IMR-90 (cell line): ENCODE data around the gene CYTH4. TPM values are rescaled to one million over a fixed set of nuclear protein-coding genes. Genes with fewer than 3 reads are reported as not detected.

ENCODE experiments used
- ATAC-seq: fragments of 200-7000 bp; cut with Tn5 transposase; 2 replicates; pipeline ENCODE4 v1.9.1; 2020; ENCODE audit warnings: low read depth, mild to moderate bottlenecking, moderate library complexity
- BruUV-seq: library from RNA; stranded (reverse); fragments of 400-500 nt; replicated peaks from 2 replicates; lab custom pipeline; 2021; lab: Mats Ljungman, UMichigan
- CTCF ChIA-PET: fragments of 300-600 bp; formaldehyde crosslinking; extraction: SDS; loops from one replicate; lab custom pipeline; 2021; ENCODE audit warnings: antibody characterized with exemption; lab: Yijun Ruan, JAX
- POLR2A ChIA-PET: fragments of 300-600 bp; sonication (Branson Sonifier 250); formaldehyde crosslinking; loops from one replicate; lab custom pipeline; 2022; ENCODE audit warnings: antibody characterized with exemption; ENCODE audit not compliant: unreplicated experiment; lab: Charles Lee
- DNase-seq: peaks from one replicate; pipeline ENCODE4 v3.0.0; 2013
- H2AFZ ChIP-seq: replicated peaks from 2 replicates; pipeline ENCODE3; 2013; ENCODE audit warnings: low read length, mild to moderate bottlenecking; ENCODE audit not compliant: poor library complexity
- H2AK5ac ChIP-seq: 2 replicates; pipeline ENCODE4 v1.6.1; 2013; ENCODE audit warnings: low read depth, low read length, inconsistent platforms
- H2AK9ac ChIP-seq: replicated peaks from 2 replicates; pipeline ENCODE3; 2013; ENCODE audit warnings: mild to moderate bottlenecking, low read depth, low read length, moderate library complexity; ENCODE audit not compliant: poor library complexity
- H2BK120ac ChIP-seq: 2 replicates; pipeline ENCODE4 v1.6.1; 2013; ENCODE audit warnings: low read depth, low read length, inconsistent platforms
- H2BK15ac ChIP-seq: 3 replicates; pipeline ENCODE4 v1.6.1; 2013; ENCODE audit warnings: low read depth, low read length, inconsistent platforms
- H2BK20ac ChIP-seq: 2 replicates; pipeline ENCODE4 v1.6.1; 2013; ENCODE audit warnings: low read depth, mild to moderate bottlenecking, inconsistent platforms, low read length, moderate library complexity
- H2BK5ac ChIP-seq: 2 replicates; pipeline ENCODE4 v1.6.1; 2013; ENCODE audit warnings: mild to moderate bottlenecking, low read depth, low read length, inconsistent platforms; ENCODE audit not compliant: poor library complexity, severe bottlenecking
- H3K14ac ChIP-seq: replicated peaks from 2 replicates; pipeline ENCODE4 v1.6.1; 2013; ENCODE audit warnings: low read depth, low read length, inconsistent platforms
- H3K18ac ChIP-seq: 2 replicates; pipeline ENCODE4 v1.6.1; 2013; ENCODE audit warnings: low read depth, low read length, control low read depth
- H3K23ac ChIP-seq: 2 replicates; pipeline ENCODE4 v1.6.1; 2013; ENCODE audit warnings: low read depth, low read length, inconsistent platforms
- H3K27ac ChIP-seq: 2 replicates; pipeline ENCODE4 v1.5.1; 2013; ENCODE audit warnings: mild to moderate bottlenecking, control low read depth, low read length; ENCODE audit not compliant: insufficient read depth
- H3K27me3 ChIP-seq: 2 replicates; pipeline ENCODE4 v1.6.1; 2013; ENCODE audit warnings: low read length; ENCODE audit not compliant: control insufficient read depth, insufficient read depth
- H3K36me3 ChIP-seq: 2 replicates; pipeline ENCODE4 v1.6.1; 2013; ENCODE audit warnings: low read length, mixed read lengths; ENCODE audit not compliant: control insufficient read depth, insufficient read depth
- H3K4ac ChIP-seq: 2 replicates; pipeline ENCODE4 v1.6.1; 2013; ENCODE audit warnings: low read depth, low read length, inconsistent platforms
- H3K4me1 ChIP-seq: 2 replicates; pipeline ENCODE4 v1.6.1; 2013; ENCODE audit warnings: low read length, mixed read lengths; ENCODE audit not compliant: control insufficient read depth, insufficient read depth
- H3K4me2 ChIP-seq: 2 replicates; pipeline ENCODE4 v1.6.1; 2013; ENCODE audit warnings: low read depth, mild to moderate bottlenecking, control low read depth, low read length, moderate library complexity
- H3K4me3 ChIP-seq: 2 replicates; pipeline ENCODE4 v1.5.1; 2013; ENCODE audit warnings: low read depth, mild to moderate bottlenecking, control low read depth, low read length, moderate library complexity; ENCODE audit not compliant: insufficient read depth
- H3K56ac ChIP-seq: 2 replicates; pipeline ENCODE4 v1.6.1; 2013; ENCODE audit warnings: low read length, inconsistent platforms; ENCODE audit not compliant: insufficient read depth; ENCODE audit errors: extremely low read depth
- H3K79me1 ChIP-seq, 2 experiments: 2 replicates each; pipeline ENCODE4 v1.6.1; 2013; ENCODE audit warnings: low read length in 2 of 2, inconsistent platforms in 1 of 2, low read depth in 1 of 2
- H3K9ac ChIP-seq: 2 replicates; pipeline ENCODE4 v1.6.1; 2013; ENCODE audit warnings: low read depth, low read length, control low read depth
- H3K9me1 ChIP-seq: 2 replicates; pipeline ENCODE4 v1.6.1; 2013; ENCODE audit warnings: low read length, inconsistent platforms; ENCODE audit not compliant: insufficient read depth
- H3K9me3 ChIP-seq: 2 replicates; pipeline ENCODE4 v1.6.1; 2013; ENCODE audit warnings: low read length; ENCODE audit not compliant: control insufficient read depth, insufficient read depth
- H4K20me1 ChIP-seq: 2 replicates; pipeline ENCODE4 v1.6.1; 2013; ENCODE audit warnings: low read length, inconsistent platforms; ENCODE audit not compliant: insufficient read depth
- H4K5ac ChIP-seq: 2 replicates; pipeline ENCODE4 v1.6.1; 2013; ENCODE audit warnings: mild to moderate bottlenecking, low read depth, low read length, control low read depth
- H4K8ac ChIP-seq, 2 experiments: 2 replicates each; pipeline ENCODE4 v1.6.1; 2013; ENCODE audit warnings: low read depth in 2 of 2, low read length in 2 of 2, control low read depth in 1 of 2, inconsistent platforms in 1 of 2
- H4K91ac ChIP-seq: 2 replicates; pipeline ENCODE4 v1.6.1; 2013; ENCODE audit warnings: low read depth, low read length, inconsistent platforms; ENCODE audit not compliant: insufficient read depth
- BHLHE40 ChIP-seq: fragments of 150-350 bp; IDR thresholded peaks from 2 replicates; pipeline ENCODE4 v1.6.1; 2016; ENCODE audit warnings: mild to moderate bottlenecking, low read depth, low read length
- CEBPB ChIP-seq: IDR thresholded peaks from 2 replicates; pipeline ENCODE4 v1.6.1; 2012; ENCODE audit warnings: low read depth, low read length, improper control_type of control experiment
- CHD1 ChIP-seq: IDR thresholded peaks from 2 replicates; pipeline ENCODE4 v1.6.1; 2012; ENCODE audit warnings: low read depth, low read length, improper control_type of control experiment
- CTCF ChIP-seq: conservative IDR thresholded peaks from 2 replicates; pipeline ENCODE4 v1.5.1; 2012; ENCODE audit warnings: mild to moderate bottlenecking, low read depth, low read length, improper control_type of control experiment
- ELK1 ChIP-seq: fragments of 150-350 bp; IDR thresholded peaks from 2 replicates; pipeline ENCODE4 v1.6.1; 2016; ENCODE audit warnings: low read depth, mild to moderate bottlenecking, low read length, moderate library complexity, borderline replicate concordance
- FOS ChIP-seq: fragments of 150-350 bp; IDR thresholded peaks from 2 replicates; pipeline ENCODE4 v1.6.1; 2016; ENCODE audit warnings: low read depth, low read length
- MAFK ChIP-seq: IDR thresholded peaks from 2 replicates; pipeline ENCODE4 v1.6.1; 2012; ENCODE audit warnings: low read depth, low read length, improper control_type of control experiment
- MAZ ChIP-seq: IDR thresholded peaks from 2 replicates; pipeline ENCODE4 v1.6.1; 2012; ENCODE audit warnings: low read depth, mild to moderate bottlenecking, low read length, improper control_type of control experiment, moderate library complexity, borderline replicate concordance
- MXI1 ChIP-seq: IDR thresholded peaks from 2 replicates; pipeline ENCODE4 v1.6.1; 2012; ENCODE audit warnings: low read depth, mild to moderate bottlenecking, low read length, moderate library complexity, borderline replicate concordance
- NFE2L2 ChIP-seq: fragments of 150-350 bp; IDR thresholded peaks from 2 replicates; pipeline ENCODE4 v1.6.1; 2016; ENCODE audit warnings: low read depth, mild to moderate bottlenecking, low read length
- POLR2A ChIP-seq: IDR thresholded peaks from 2 replicates; pipeline ENCODE4 v1.6.1; 2012; ENCODE audit warnings: mild to moderate bottlenecking, low read depth, low read length
- RAD21 ChIP-seq: IDR thresholded peaks from 2 replicates; pipeline ENCODE4 v1.6.1; 2012; ENCODE audit warnings: low read length, improper control_type of control experiment
- RCOR1 ChIP-seq: IDR thresholded peaks from 2 replicates; pipeline ENCODE4 v1.6.1; 2012; ENCODE audit warnings: mild to moderate bottlenecking, low read length, improper control_type of control experiment; ENCODE audit not compliant: insufficient replicate concordance
- RFX5 ChIP-seq: IDR thresholded peaks from 2 replicates; pipeline ENCODE4 v1.8.0; 2012; ENCODE audit warnings: low read depth, mild to moderate bottlenecking, low read length, moderate library complexity
- SMC3 ChIP-seq: fragments of 150-350 bp; IDR thresholded peaks from 2 replicates; pipeline ENCODE4 v1.6.1; 2016; ENCODE audit warnings: low read depth, mild to moderate bottlenecking, antibody characterized with exemption, low read length, moderate library complexity
- USF2 ChIP-seq: fragments of 150-350 bp; IDR thresholded peaks from 2 replicates; pipeline ENCODE4 v1.6.1; 2017; ENCODE audit warnings: mild to moderate bottlenecking, antibody characterized with exemption, low read length, low read depth
- WGBS, 2 experiments: methylation state at CpG; one replicate each; pipeline versions ENCODE4 v1.1.5 to v1.1.7; 2013; ENCODE audit warnings: missing lambda C conversion rate in 2 of 2; ENCODE audit not compliant: insufficient read length in 1 of 2; ENCODE audit errors: extremely low coverage in 2 of 2; 5-methylcytosine and 5-hydroxymethylcytosine counted together
- dilution Hi-C: fragments of 300-500 bp; cut with HindIII; formaldehyde crosslinking; loops from one replicate; pipeline ENCODE4 v1.14.3; 2018; ENCODE audit warnings: low sequenced_read_pairs; ENCODE audit not compliant: unreplicated experiment
- in situ Hi-C: fragments of 300-500 bp; cut with MboI; formaldehyde crosslinking; loops from 3 replicates; pipeline ENCODE4 v1.14.3; 2019; ENCODE audit warnings: low sequenced_read_pairs, inconsistent platforms, mixed read lengths
- intact Hi-C: fragments of 100-400 bp; cut with micrococcal nuclease; formaldehyde crosslinking; loops from 2 replicates; pipeline ENCODE4 v1.10.0; 2022
- polyA plus RNA-seq, 3 experiments: library from polyadenylated mRNA; depleted of rRNA; stranded (reverse); fragments of >200 nt; gene quantifications; 2 replicates each; pipeline ENCODE4 v1.2.3, GENCODE V29; 2012; ENCODE audit warnings: low replicate concordance in 1 of 3
- total RNA-seq: library from RNA; depleted of rRNA; stranded (reverse); fragments of >200 nt; gene quantifications from 2 replicates; pipeline ENCODE4 v1.2.3, GENCODE V29; 2012

CYTH4 gene
- total and polyA plus RNA-seq, 2 of the 4 experiments (the other 2 are of a cell fraction): 0.36 to 0.55 TPM

GRCh38 chr22:37288521-37288920 is 6.2 kb downstream of the CYTH4 start:
- H3K27me3 ChIP-seq: peaks cover 16% of the 10 kb centered on the region
- no peak overlapping the region for H3K9ac ChIP-seq
- H2BK5ac ChIP-seq: no peak overlapping the region
- no peak for ATAC-seq
- BruUV-seq: no TSS peak
- H3K4ac ChIP-seq: no peak overlapping the region
- intact Hi-C loops (no loop called here), dilution Hi-C loops (no loop called here), in situ Hi-C loops (no loop called here)
- no peaks in the 10 kb centered on the region for H3K36me3 ChIP-seq
- no peaks in the 10 kb centered on the region for H3K79me1 ChIP-seq
- no peak overlapping the region for H2AK9ac ChIP-seq
- H4K5ac ChIP-seq: no peak overlapping the region
- no peak overlapping the region for H3K4me3 ChIP-seq
- H2BK15ac ChIP-seq: no peak overlapping the region
- no peak overlapping the region for H3K18ac ChIP-seq
- peaks cover 3% of the 10 kb centered on the region; the same call in 1 of the 2 replicates for H3K4me1 ChIP-seq
- H3K9me1 ChIP-seq: no peaks in the 10 kb centered on the region; the same call in 1 of the 2 replicates
- no peak overlapping the region for H3K27ac ChIP-seq
- no peak overlapping the region; the same call in 1 of the 2 replicates for H3K23ac ChIP-seq
- H3K56ac ChIP-seq: no peak overlapping the region
- H4K8ac ChIP-seq: no peak overlapping the region
- ChIA-PET POLR2A (no interaction called here), CTCF (no interaction called here)
- peaks cover 3% of the 10 kb centered on the region; the same call in 1 of the 2 replicates for H3K9me3 ChIP-seq
- no peak overlapping the region for H3K4me2 ChIP-seq
- no CpG with 5 or more reads among the region's 7 CpGs for WGBS, 2 experiments
- TF ChIP-seq RCOR1: no peak
- TF ChIP-seq FOS: no peak
- TF ChIP-seq SMC3: no peak
- no peak for TF ChIP-seq CHD1
- no peak for TF ChIP-seq MAFK
- no peak for TF ChIP-seq RFX5
- TF ChIP-seq USF2: no peak
- no peak for TF ChIP-seq MXI1
- no peak for TF ChIP-seq CEBPB
- TF ChIP-seq ELK1: no peak
- no peak for TF ChIP-seq NFE2L2
- no peak for TF ChIP-seq BHLHE40
- TF ChIP-seq POLR2A: no peak
- no peak for TF ChIP-seq MAZ
- TF ChIP-seq RAD21: no peak
- no peak for TF ChIP-seq CTCF
- H2BK120ac ChIP-seq: no peak overlapping the region
- no peak overlapping the region for H2BK20ac ChIP-seq
- H2AK5ac ChIP-seq: 0 out of 2 replicates have a peak overlapping the region, but pooled peaks have one; percentile 14
- no peak overlapping the region for H3K14ac ChIP-seq
- no peak overlapping the region for H4K91ac ChIP-seq
- peak overlapping the region; percentile 29 for H2AFZ ChIP-seq
- no peak for DNase-seq
- no peaks in the 10 kb centered on the region for H4K20me1 ChIP-seq
